NCI-H524 (cell line): Measurements from ENCODE around the gene DNAJC8.
A peak's percentile ranks its signal among the peaks of the same experiment; 100 is the strongest.

Experiments
- DNase-seq, 2 experiments: peaks; one replicate each; lab custom pipeline; 2025; lab: John Stamatoyannopoulos, UW

DNAJC8 gene

GRCh38 chr1:28172713-28173150 is 60.1 kb downstream of the DNAJC8 start:
- DNase-seq, result no peak

- DNase-seq, result no peak
Measured at GRCh38 chr1:28171246-28171645, 61.6 kb downstream of the DNAJC8 start.

- no peak for DNase-seq
Measured at GRCh38 chr1:28170001-28170596, 62.7 kb downstream of the DNAJC8 start.

- peak; percentile 10 to 55 for DNase-seq
Measured at GRCh38 chr1:28163496-28164161, 69.2 kb downstream of the DNAJC8 start.

- DNase-seq, result no peak
Measured at GRCh38 chr1:28162151-28162550, 70.7 kb downstream of the DNAJC8 start.

GRCh38 chr1:28161751-28162150 is 71.1 kb downstream of the DNAJC8 start:
- DNase-seq, result no peak

GRCh38 chr1:28160782-28161266 is 72.0 kb downstream of the DNAJC8 start:
- no peak for DNase-seq

- DNase-seq, result no peak
Measured at GRCh38 chr1:28159680-28160079, 73.1 kb downstream of the DNAJC8 start.

- DNase-seq, result no peak
Measured at GRCh38 chr1:28159243-28159642, 73.6 kb downstream of the DNAJC8 start.

- DNase-seq, result no peak
Measured at GRCh38 chr1:28157894-28158293, 74.9 kb downstream of the DNAJC8 start.

GRCh38 chr1:28156821-28157220 is 76.0 kb downstream of the DNAJC8 start:
- no peak for DNase-seq

- DNase-seq, result no peak
Measured at GRCh38 chr1:28155628-28156027, 77.2 kb downstream of the DNAJC8 start.

GRCh38 chr1:28154078-28154594 is 78.7 kb downstream of the DNAJC8 start:
- DNase-seq, result no peak
